HG03095 (cell line): ENCODE data around the gene CHRND.
"Not testable (repeated sequence)": the region's sequence is repeated elsewhere in the genome, so short reads cannot be mapped to it uniquely, and the experiment has no call there.

Source experiments
- ATAC-seq: cut with Tn5 transposase; IDR thresholded peaks from one replicate; pipeline ENCODE4 v1.9.1; 2021; ENCODE audit warnings: moderate library complexity; ENCODE audit not compliant: unreplicated experiment

The CHRND gene

DNA sequence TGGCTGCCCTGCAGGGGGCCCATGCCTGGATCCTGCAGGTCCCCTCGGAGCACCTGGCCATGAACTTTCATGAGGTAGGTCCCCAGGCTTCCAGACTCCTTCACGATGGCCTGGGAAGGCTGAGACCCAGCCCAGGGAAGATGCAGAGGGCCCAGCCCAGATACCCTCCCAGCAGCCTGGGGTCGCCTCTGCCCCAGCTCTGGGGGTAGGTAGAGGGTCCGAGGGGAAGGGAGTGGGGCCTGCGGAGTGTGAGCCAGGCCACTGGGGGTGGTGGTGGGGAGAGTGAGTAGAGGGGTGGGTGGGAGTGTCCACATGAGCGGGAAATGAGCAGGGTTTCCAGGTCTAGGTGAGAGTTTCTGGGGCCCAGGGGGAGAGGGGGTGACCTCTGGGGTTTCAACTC, 1.2 kb upstream of the CHRND start:
- no peak for ATAC-seq

DNA sequence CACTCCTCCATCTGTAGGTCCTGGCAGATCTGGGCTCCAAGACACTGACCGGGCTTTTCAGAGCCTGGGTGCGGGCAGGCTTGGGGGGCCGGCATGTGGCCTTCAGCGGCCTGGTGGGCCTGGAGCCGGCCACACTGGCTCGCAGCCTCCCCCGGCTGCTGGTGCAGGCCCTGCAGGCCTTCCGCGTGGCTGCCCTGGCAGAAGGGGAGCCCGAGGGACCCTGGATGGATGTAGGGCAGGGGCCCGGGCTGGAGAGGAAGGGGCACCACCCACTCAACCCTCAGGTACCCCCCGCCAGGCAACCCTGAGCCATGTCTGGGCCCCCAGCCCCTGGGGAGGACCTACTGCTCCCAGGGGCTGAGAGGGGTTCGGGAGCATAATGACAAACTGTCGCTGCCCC, 761 bp upstream of the CHRND start:
- ATAC-seq = no peak

DNA sequence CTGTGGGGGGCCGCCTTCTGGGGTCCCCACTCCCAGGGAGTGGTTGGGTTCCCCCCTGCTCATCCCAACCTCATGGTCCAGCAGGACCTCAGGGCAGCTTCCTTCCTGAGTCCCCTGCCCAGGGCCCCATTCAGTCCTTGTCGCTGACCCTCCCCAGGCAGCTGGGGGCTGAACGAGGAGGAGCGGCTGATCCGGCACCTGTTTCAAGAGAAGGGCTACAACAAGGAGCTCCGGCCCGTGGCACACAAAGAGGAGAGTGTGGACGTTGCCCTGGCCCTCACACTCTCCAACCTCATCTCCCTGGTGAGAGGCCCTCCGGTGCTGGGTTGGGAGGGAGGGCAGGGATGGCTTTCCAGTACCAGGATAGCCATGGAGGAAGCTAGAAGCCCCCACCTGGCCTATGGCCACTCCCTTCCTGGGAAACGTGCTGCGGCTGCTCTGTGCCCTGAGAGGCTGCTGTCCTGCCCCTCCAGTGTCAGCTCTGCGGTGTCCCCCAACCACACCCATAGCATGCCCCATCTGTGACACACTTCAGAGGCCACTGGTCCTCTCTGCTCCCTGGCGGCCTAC, 497 bp downstream of the CHRND start:
- no peak for ATAC-seq

DNA sequence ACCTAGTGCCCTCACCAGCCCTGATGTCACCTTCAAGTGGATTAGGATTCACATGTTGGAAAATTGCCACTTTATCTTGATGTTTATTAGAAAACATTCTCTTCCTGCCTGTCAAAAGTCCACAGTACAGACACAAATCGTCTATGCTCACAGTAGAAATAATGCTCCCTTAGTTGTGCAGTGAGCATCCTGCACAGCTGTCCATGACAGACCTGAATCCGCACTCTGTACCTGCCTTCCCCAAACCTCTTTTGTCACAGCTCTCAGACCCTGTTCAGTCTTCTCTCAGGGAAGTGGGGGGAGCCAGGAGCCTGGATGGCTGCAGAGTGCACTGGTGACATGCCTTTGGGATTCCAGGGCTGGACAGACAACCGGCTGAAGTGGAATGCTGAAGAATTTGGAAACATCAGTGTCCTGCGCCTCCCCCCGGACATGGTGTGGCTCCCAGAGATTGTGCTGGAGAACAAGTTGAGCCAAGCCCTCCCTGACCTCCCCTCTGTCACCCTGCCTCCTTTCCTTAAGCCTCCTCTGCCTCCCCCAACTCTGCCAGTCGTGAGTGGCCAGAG, 2.0 kb downstream of the CHRND start:
- ATAC-seq = no peak

DNA sequence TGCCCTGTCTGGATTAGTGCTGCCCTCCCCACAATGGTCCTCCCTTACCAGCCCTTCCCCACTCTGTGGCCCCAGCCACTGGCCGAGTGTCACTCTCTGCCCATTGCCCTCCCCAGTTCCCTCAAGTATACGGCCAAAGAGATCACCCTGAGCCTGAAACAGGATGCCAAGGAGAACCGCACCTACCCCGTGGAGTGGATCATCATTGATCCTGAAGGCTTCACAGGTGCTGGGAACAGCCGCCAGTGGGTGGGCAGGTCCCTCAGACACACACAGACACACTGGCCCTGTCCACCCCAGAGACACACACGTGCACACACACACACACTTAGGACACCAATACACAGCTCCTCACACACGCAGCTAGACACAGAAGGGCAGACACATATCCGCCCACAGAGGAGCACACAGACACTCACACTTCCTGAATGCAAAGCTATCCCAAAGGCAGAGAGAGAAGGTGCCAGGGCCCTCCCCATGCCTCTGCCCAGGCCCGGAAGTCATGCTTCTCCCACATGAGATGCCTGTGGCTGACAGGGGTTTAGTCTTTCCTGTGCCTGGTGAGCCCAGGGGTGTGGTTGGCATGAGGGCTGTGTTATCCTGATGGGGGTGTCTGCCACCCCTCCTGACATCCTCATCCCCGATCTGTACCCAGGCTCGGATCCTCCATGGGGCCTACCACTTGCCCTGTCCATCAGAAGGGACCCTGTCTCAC, 2.9 kb downstream of the CHRND start:
- ATAC-seq = no peak

DNA sequence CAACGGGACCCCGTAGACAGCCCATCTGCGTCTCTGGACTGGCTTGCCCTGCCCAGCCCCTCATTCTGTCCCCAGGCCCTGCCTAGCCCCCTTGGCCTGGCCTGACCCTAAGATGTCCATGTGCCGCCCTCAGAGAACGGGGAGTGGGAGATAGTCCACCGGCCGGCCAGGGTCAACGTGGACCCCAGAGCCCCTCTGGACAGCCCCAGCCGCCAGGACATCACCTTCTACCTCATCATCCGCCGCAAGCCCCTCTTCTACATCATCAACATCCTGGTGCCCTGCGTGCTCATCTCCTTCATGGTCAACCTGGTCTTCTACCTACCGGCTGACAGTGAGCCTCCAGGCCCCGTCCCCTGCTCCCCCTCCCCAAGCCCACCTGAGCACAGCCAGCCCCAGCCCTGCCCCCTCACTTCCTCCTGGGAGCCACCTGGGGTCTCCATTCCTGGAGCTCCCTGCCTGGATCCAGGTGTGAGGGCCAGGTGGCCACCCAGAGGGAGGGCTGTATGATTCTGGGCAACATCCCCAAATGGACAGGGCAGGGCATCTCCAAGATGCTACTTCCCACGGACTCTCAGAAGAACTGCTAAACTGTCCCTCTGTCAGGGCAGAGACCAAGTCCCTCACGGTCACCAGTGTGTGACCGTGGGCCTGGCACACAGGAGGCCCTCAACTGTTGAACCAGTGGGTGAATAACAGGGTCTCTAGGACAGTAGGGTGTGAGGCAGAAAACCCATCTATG, 4.0 kb downstream of the CHRND start:
- no peak for ATAC-seq

DNA sequence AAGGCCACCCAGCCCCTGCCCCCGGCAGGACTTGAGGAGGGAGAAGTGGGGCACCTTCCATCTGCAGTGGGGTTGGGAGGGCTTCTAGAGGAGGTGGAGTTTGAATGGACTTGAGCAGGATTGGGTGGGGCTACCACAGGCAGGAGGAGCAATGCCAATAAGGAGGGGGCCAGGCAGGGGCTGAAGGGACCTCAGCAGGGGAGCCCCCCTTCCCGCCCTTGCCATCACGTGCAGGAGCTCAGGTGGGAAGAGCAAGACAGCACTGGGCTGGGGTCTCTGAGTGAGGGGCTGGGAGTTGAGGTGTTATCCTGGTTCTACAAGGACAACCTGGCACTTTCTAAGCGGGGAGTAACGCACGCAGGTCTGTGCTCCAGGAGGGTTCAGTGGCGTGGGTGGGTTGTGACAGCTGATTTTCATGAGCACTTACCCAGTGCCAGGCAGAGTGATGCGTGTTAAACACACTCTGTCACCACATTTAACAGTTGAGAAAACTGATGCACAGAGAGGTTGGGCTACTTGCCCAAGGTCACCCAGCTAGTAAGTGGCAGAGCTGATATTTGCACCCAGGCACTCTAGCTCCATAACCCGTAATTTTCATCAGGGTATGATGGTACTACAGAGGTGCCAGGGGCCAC, 4.8 kb downstream of the CHRND start:
- no peak for ATAC-seq

DNA sequence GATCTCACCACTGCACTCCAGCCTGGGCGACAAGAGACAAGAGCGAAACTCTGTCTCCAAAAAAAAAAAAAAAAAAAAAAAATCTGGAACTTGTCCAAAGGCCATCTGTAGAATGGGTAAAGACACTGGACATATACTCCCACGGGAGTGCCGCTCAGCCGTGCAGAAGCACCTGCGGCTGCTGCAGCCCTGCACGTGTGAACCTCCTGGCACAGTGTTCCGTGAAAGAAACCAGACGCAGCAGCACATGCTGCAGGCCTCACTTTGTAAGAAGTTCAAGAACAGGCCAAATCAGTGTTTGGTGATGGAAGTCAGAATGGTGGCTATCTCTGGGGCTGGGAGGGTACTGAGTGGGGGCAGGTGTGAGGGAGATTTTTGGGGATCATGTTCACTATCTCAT, 6.5 kb downstream of the CHRND start:
- no peak for ATAC-seq

DNA sequence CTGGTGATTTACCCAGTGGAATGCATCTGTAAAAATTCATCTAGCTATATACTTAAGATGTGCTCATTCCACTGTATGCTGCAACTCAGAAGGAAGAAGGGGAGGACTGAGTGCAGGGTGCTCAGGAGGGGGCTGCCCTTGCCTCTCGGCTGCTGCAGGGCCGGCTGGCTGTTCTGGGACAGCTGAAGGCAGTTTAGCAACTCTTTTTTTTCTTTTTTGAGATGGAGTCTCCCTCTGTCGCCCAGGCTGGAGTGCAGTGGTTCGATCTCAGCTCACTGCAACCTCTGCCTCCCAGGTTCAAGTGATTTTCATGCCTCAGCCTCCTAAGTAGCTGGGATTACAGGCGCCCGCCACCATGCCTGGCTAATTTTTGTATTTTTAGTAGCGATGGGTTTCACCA, 6.9 kb downstream of the CHRND start:
- ATAC-seq = not testable (repeated sequence)

DNA sequence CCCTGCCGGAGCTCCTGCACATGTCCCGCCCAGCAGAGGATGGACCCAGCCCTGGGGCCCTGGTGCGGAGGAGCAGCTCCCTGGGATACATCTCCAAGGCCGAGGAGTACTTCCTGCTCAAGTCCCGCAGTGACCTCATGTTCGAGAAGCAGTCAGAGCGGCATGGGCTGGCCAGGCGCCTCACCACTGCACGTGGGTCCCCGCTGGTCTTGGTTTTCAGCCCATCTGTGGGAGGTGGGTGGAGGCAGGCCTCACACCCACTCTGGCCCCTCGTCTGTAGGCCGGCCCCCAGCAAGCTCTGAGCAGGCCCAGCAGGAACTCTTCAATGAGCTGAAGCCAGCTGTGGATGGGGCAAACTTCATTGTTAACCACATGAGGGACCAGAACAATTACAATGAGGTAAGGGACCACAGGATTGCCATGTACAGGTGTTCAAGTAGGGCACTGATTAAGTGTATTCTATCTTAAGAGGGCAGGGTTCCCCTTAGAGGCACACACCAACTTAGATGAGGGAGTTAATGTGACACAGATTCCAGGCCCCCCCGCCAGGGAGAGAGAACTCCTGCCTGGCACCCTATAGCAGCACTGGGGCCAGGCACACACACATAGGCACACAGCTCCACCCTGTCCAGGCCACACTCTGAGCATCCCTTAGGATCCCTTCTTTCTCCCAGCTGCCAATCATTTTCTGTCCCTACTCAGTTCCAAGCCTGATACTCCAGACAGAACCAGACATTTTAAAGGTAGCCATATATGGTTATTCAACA, 8.2 kb downstream of the CHRND start:
- ATAC-seq = no peak

DNA sequence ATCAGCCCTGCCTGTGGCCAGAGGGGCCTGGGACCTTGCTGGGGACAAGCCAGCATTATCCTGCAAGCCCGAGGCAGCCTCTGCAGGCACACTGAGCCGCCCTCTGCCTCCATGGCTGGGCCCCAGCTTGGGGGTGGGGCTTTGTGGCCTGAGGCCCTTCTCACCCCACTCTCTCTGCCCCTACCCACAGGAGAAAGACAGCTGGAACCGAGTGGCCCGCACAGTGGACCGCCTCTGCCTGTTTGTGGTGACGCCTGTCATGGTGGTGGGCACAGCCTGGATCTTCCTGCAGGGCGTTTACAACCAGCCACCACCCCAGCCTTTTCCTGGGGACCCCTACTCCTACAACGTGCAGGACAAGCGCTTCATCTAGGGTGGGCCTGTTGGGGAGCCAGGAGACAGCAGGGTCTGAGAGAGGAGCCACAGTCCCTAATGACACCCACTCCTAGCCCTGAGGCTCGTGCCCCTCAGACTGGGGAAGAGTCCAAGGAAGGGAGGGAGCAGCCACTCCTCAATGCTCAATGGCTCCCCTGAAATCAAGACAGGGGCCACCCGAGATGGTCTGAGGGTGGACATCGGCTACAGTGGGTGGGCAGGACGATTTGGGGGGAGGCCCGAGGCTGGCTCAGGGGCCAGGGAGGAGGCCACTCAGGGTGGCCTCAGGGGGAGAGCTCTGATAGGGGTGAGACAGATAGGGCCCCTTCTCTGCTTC, 9.1 kb downstream of the CHRND start:
- no peak for ATAC-seq

DNA sequence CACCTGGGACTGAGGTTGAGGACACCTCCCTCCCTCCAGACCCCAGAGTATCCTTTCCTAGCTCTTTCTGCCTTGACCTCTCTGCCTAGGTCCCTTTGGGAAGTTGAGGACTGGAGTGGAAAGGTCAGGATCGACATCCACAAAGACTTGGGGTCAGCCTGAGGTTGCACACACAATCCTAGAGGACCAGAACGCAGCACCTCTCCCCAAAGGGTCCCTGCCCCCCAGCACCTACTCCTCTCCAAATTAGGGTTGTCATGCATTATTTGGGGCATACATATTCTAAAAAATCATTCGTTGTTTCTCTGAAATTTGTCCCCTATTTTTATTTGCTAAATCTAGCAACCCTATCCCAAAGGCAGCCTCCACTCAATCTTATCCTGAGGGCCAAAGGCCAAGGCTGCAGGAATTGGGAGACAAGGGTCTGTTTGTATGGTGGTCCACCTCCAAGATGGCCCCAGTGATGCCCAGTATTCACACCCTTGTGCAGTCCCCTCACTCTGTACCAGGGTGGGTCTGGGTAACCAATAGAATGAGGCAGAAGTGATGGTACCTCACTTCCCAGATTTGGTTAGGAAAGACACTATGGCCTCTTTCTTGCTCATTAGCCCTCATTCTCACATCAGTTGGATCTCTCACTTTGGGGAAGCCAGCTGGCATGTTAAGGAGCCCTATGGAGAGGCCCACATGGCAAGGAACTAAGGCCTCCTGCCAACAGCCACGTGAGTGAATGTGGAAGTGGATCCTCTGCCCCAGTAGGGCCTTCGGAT, 10.0 kb downstream of the CHRND start:
- no peak for ATAC-seq

DNA sequence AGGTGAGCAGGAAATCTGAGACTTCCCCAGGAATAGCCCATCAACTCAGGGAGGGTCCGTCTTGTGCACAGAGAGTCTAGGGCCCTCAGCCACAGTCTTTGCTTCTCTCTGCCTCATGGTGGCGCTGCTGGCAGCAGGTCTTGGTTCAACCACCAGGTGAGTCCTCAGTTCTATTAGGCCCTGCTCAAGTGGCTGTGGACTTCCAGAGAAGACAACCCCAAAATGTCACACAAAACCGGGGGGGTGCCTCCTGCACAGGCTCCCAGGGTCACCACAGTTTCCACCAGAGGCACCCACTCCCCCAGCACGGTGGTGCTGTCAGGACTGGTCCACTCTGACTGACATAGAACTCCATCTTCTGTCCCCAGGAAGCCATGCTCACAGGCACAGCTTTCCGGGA, 11.1 kb downstream of the CHRND start:
- ATAC-seq = no peak

DNA sequence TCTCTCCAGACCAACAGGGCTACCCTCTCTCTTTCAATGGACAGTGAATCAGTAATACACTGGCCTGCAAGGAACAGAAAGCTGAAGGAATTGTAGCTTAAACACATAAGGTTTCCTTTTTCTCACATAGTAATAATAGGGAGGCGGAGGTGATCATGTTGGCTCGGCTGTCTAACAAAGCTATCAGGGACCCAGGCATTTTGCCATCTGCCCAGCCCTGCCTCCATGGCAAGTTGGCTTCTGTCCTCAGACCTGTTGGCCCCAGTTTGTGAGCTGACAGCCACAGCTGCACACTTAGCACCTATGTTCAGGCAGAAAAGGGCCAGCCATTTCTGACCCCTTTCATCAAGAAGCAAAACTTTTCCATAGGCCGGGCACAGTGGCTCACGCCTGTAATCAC, 11.5 kb downstream of the CHRND start:
- ATAC-seq = no peak

DNA sequence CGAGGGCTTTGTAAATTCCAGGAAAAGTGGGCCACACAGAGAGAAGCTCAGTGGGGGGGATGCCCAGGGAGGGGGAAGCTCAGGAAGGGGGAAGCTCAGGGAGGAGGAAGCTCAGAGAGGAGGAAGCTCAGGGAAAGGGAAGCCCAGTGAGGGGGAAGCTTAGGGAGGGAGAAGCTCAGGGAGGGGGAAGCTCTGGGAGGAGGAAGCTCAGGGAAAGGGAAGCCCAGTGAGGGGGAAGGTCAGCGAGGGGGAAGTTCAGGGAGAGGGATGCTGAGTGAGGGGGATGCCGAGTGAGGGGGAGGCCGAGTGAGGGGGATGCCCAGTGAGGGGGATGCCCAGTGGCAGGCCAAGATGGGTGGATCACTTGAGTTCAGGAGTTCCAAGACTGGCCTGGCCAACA, 12.7 kb downstream of the CHRND start:
- ATAC-seq = no peak

DNA sequence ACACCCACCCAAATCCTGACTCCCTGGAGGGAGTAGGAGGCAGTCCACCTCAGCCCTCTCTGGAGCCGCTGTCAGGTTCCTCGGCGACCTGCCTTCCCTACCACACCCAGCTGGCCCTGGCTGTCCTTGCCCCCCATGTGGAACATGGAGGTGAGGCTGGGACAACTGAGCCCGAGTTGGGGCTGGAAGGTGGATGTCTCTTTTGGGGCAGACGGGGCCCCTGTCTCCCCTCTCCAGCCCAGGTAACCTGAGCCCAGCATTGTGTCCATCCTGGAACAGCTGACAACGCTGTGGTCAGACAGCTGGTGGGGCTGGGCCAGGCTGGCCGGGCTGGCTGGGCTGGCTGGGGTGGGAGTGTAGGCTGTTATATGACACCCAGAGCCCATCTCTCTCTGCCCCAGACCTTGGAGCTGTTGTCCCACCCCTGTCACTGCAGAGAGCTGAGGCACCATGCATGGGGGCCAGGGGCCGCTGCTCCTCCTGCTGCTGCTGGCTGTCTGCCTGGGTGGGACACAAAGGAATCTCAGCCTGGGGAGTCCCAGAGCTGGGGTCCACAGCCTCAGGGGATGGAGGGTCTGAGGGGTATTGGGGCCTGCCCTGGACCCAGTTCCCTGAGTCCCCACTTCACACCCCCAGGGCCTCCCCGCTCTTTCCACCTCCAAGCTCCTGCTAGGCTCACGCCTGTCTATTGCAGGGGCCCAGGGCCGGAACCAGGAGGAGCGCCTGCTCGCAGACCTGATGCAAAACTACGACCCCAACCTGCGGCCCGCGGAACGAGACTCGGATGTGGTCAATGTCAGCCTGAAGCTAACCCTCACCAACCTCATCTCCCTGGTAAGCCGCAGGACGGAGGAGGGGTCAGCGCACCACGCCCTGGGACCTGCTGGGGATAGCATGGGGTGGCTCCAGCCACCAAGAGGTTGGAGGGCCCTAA, 13.6 kb downstream of the CHRND start, which contains the start of gene CHRNG:
Gene CHRNG (plus strand): TSS at position 395 of the 934 bp plus-strand sequence. CDS start 56 bp downstream, at position 451.
- no peak for ATAC-seq

DNA sequence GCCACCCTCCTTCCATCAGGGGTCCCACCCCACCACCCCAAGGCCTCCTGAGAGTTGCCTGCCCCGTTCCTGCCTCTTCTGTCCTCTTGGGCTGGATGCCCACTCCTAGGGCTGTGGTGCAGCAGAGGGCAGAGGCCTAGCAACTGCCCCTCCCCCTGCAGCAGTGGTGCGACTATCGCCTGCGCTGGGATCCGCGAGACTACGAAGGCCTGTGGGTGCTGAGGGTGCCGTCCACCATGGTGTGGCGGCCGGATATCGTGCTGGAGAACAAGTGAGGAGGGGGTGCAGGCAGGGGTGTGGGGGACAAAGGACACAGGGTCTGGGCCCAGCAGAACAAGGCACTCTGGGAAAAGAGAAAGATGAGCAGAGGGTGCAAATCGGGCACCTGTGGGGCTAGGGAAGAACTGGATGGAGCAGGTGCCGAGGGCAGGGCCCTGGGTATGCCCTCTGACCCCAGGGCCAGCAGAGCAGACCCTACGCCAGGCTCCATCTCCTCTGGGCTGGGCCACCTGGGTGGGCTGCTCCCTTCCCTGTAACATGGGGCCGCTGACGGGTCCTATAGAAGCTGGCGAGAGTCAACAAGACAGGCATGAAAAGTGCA, 14.6 kb downstream of the CHRND start:
- ATAC-seq = no peak
